Naive thymus-derived CD4-positive, alpha-beta T cell (primary cell): ENCODE results near the gene DNAH9. TPM values are rescaled to one million over a fixed set of nuclear protein-coding genes. Genes with fewer than 3 reads are reported as not detected.

ENCODE experiments used
- ATAC-seq: fragments of 150-1000 bp; cut with Tn5 transposase; 2 replicates; pipeline ENCODE4 v1.10.0; 2021; ENCODE audit warnings: mild to moderate bottlenecking, moderate library complexity
- CTCF ChIA-PET: fragments of 350-600 bp; sonication (Branson Sonifier 250); formaldehyde crosslinking; loops from one replicate; lab custom pipeline; 2021; ENCODE audit warnings: antibody characterized with exemption; lab: Charles Lee
- POLR2A ChIA-PET: fragments of 350-600 bp; sonication (Branson Sonifier 250); formaldehyde crosslinking; loops from one replicate; lab custom pipeline; 2021; ENCODE audit warnings: antibody characterized with exemption, inconsistent platforms; lab: Charles Lee
- DNase-seq, 9 donors: peaks; one replicate each; pipeline versions ENCODE4 v3.0.0 to v3.0.0-alpha.2; 2020 to 2022; ENCODE audit warnings: mixed read lengths in 1 of 9
- H3K27ac ChIP-seq: one replicate; pipeline ENCODE4 v1.7.0; 2013; ENCODE audit warnings: mild to moderate bottlenecking, low read depth, low read length, moderate library complexity
- H3K27me3 ChIP-seq, 2 donors: one replicate each; pipeline ENCODE4 v1.7.0; 2013; ENCODE audit warnings: low read length in 2 of 2, mild to moderate bottlenecking in 2 of 2, moderate library complexity in 2 of 2; ENCODE audit not compliant: control insufficient read depth in 2 of 2, insufficient read depth in 2 of 2
- H3K36me3 ChIP-seq, 3 experiments: 1 replicate in 2 of 3; 2 replicates in 1 of 3; pipeline ENCODE4 v1.7.0; 2013; ENCODE audit warnings: low read length in 3 of 3, mild to moderate bottlenecking in 3 of 3, moderate library complexity in 1 of 3; ENCODE audit not compliant: insufficient read depth in 3 of 3, control insufficient read depth in 2 of 3
- H3K4me1 ChIP-seq, 2 donors: one replicate each; pipeline ENCODE4 v1.7.0; 2013; ENCODE audit warnings: low read length in 2 of 2, mild to moderate bottlenecking in 2 of 2, moderate library complexity in 1 of 2; ENCODE audit not compliant: control insufficient read depth in 2 of 2, insufficient read depth in 2 of 2
- H3K4me3 ChIP-seq: 2 replicates; pipeline ENCODE4 v1.7.0; 2013; ENCODE audit warnings: mild to moderate bottlenecking, low read length
- H3K9me3 ChIP-seq, 3 experiments: 1 replicate in 2 of 3; 2 replicates in 1 of 3; pipeline ENCODE4 v1.7.0; 2013; ENCODE audit warnings: low read length in 3 of 3; ENCODE audit not compliant: control insufficient read depth in 2 of 3
- H3K27ac Mint-ChIP-seq, 9 donors: one replicate each; pipeline ENCODE4 v1.8.0; 2020 to 2022; ENCODE audit warnings: mixed read lengths in 9 of 9, mild to moderate bottlenecking in 8 of 9, moderate library complexity in 5 of 9, inconsistent platforms in 2 of 9
- H3K27me3 Mint-ChIP-seq, 5 donors: one replicate each; pipeline ENCODE4 v1.8.0; 2021 to 2022; ENCODE audit warnings: mixed read lengths in 5 of 5, mild to moderate bottlenecking in 1 of 5
- H3K36me3 Mint-ChIP-seq, 5 donors: one replicate each; pipeline ENCODE4 v1.8.0; 2020 to 2022; ENCODE audit warnings: mixed read lengths in 5 of 5, mild to moderate bottlenecking in 3 of 5, inconsistent platforms in 1 of 5
- H3K4me1 Mint-ChIP-seq, 7 donors: one replicate each; pipeline ENCODE4 v1.8.0; 2020 to 2022; ENCODE audit warnings: mixed read lengths in 7 of 7, mild to moderate bottlenecking in 3 of 7, inconsistent platforms in 1 of 7
- H3K4me3 Mint-ChIP-seq, 10 donors: one replicate each; pipeline ENCODE4 v1.8.0; 2020 to 2022; ENCODE audit warnings: mild to moderate bottlenecking in 10 of 10, mixed read lengths in 10 of 10, moderate library complexity in 6 of 10, inconsistent platforms in 2 of 10
- H3K9me3 Mint-ChIP-seq, 11 donors: one replicate each; pipeline ENCODE4 v1.8.0; 2020 to 2022; ENCODE audit warnings: mixed read lengths in 11 of 11, mild to moderate bottlenecking in 4 of 11, inconsistent platforms in 1 of 11, moderate library complexity in 1 of 11
- intact Hi-C, 2 donors: fragments of 100-400 bp; cut with micrococcal nuclease; formaldehyde crosslinking; loops; one replicate each; pipeline ENCODE4 v1.15.1; 2023
- polyA plus RNA-seq, 2 donors: library from polyadenylated mRNA; unstranded; fragments of 300-500 nt; fragmentation: Illumina TruSeq; gene quantifications; one replicate each; pipeline ENCODE4 v1.2.3, GENCODE V29; 2021
- total RNA-seq, 6 experiments: library from RNA in 5 of 6; stranded (reverse) in 5 of 6; gene quantifications; 1 replicate in 5 of 6; 2 replicates in 1 of 6; pipeline ENCODE4 v1.2.3 and lab custom pipeline; 2021 to 2026

Gene DNAH9
- total and polyA plus RNA-seq, 7 experiments from 2014 or later: not detected

- intact Hi-C loops: no loop called here
- Histone ChIP-seq H3K27me3 (no peaks in the 10 kb centered on the region), H3K4me1 (no peaks in the 10 kb centered on the region), H3K4me3 (no peak overlapping the region), H3K36me3 (no peaks in the 10 kb centered on the region), H3K9me3 (no peaks in the 10 kb centered on the region), H3K27ac (no peak overlapping the region)
- Mint-ChIP-seq H3K36me3 (no peaks in the 10 kb centered on the region), H3K9me3 (peaks cover 0 to 9% (median 2%) of the 10 kb centered on the region in 11 donors), H3K27me3 (peaks cover 0 to 4% (median 0%) of the 10 kb centered on the region in 5 donors), H3K4me1 (no peaks in the 10 kb centered on the region), H3K4me3 (no peak overlapping the region), H3K27ac (no peak overlapping the region)
- POLR2A ChIA-PET: no interaction called here
- ATAC-seq: no peak
- DNase-seq: no peak
- CTCF ChIA-PET: no interaction called here
Measured at GRCh38 chr17:11737313-11737679, 139.0 kb downstream of the DNAH9 start.

- Mint-ChIP-seq H3K4me3 (no peak overlapping the region), H3K27ac (no peak overlapping the region), H3K36me3 (no peaks in the 10 kb centered on the region), H3K27me3 (no peaks in the 10 kb centered on the region), H3K9me3 (peaks cover 0 to 7% (median 2%) of the 10 kb centered on the region in 11 donors), H3K4me1 (no peaks in the 10 kb centered on the region)
- ATAC-seq (no peak), DNase-seq (no peak)
- intact Hi-C loops: no loop called here
- H3K4me3 ChIP-seq: no peak overlapping the region
- no peaks in the 10 kb centered on the region for H3K36me3 ChIP-seq
- no peaks in the 10 kb centered on the region for H3K4me1 ChIP-seq
- CTCF ChIA-PET: no interaction called here
- H3K27me3 ChIP-seq: no peaks in the 10 kb centered on the region
- H3K9me3 ChIP-seq: no peaks in the 10 kb centered on the region
- POLR2A ChIA-PET: no interaction called here
- no peak overlapping the region for H3K27ac ChIP-seq
Measured at GRCh38 chr17:11738151-11738550, 139.9 kb downstream of the DNAH9 start.

GRCh38 chr17:11739351-11739750 is 141.1 kb downstream of the DNAH9 start:
- Histone ChIP-seq H3K36me3 (no peaks in the 10 kb centered on the region), H3K9me3 (no peaks in the 10 kb centered on the region), H3K4me3 (no peak overlapping the region), H3K27ac (no peak overlapping the region), H3K27me3 (no peaks in the 10 kb centered on the region), H3K4me1 (no peaks in the 10 kb centered on the region)
- Mint-ChIP-seq H3K27me3 (no peaks in the 10 kb centered on the region), H3K4me3 (no peak overlapping the region), H3K9me3 (peaks cover 0 to 11% (median 3%) of the 10 kb centered on the region in 11 donors), H3K36me3 (no peaks in the 10 kb centered on the region), H3K27ac (no peak overlapping the region), H3K4me1 (no peaks in the 10 kb centered on the region)
- POLR2A ChIA-PET: no interaction called here
- DNase-seq (no peak), ATAC-seq (no peak)
- CTCF ChIA-PET: no interaction called here
- intact Hi-C loops: no loop called here

- Mint-ChIP-seq H3K4me1 (no peaks in the 10 kb centered on the region), H3K27me3 (peaks cover 0 to 4% (median 0%) of the 10 kb centered on the region in 5 donors), H3K36me3 (no peaks in the 10 kb centered on the region), H3K27ac (no peak overlapping the region), H3K9me3 (peaks cover 0 to 11% (median 4%) of the 10 kb centered on the region in 11 donors), H3K4me3 (no peak overlapping the region)
- ATAC-seq (no peak), DNase-seq (no peak)
- Histone ChIP-seq H3K4me1 (no peaks in the 10 kb centered on the region), H3K27me3 (no peaks in the 10 kb centered on the region), H3K9me3 (no peaks in the 10 kb centered on the region), H3K4me3 (no peak overlapping the region), H3K27ac (no peak overlapping the region), H3K36me3 (no peaks in the 10 kb centered on the region)
- ChIA-PET POLR2A (no interaction called here), CTCF (no interaction called here)
- intact Hi-C loops: no loop called here
Measured at GRCh38 chr17:11739848-11740247, 141.6 kb downstream of the DNAH9 start.

GRCh38 chr17:11742886-11743285 is 144.6 kb downstream of the DNAH9 start:
- CTCF ChIA-PET: no interaction called here
- Mint-ChIP-seq H3K27ac (no peak overlapping the region), H3K4me1 (no peaks in the 10 kb centered on the region), H3K4me3 (no peak overlapping the region), H3K36me3 (peaks cover 0 to 6% (median 0%) of the 10 kb centered on the region in 5 donors), H3K27me3 (peaks cover 0 to 5% (median 0%) of the 10 kb centered on the region in 5 donors), H3K9me3 (peaks cover 7 to 27% (median 13%) of the 10 kb centered on the region in 11 donors)
- H3K4me3 ChIP-seq: no peak overlapping the region
- no peaks in the 10 kb centered on the region for H3K4me1 ChIP-seq
- no peaks in the 10 kb centered on the region for H3K36me3 ChIP-seq
- ATAC-seq (no peak), DNase-seq (no peak)
- intact Hi-C loops: no loop called here
- no peaks in the 10 kb centered on the region for H3K27me3 ChIP-seq
- no peaks in the 10 kb centered on the region for H3K9me3 ChIP-seq
- POLR2A ChIA-PET: no interaction called here
- no peak overlapping the region for H3K27ac ChIP-seq

GRCh38 chr17:11744696-11745095 is 146.4 kb downstream of the DNAH9 start:
- CTCF ChIA-PET: no interaction called here
- ATAC-seq (no peak), DNase-seq (no peak)
- Mint-ChIP-seq H3K36me3 (peaks cover 0 to 6% (median 0%) of the 10 kb centered on the region in 5 donors), H3K4me1 (no peaks in the 10 kb centered on the region), H3K27me3 (peaks cover 0 to 5% (median 0%) of the 10 kb centered on the region in 5 donors), H3K9me3 (peaks cover 9 to 27% (median 13%) of the 10 kb centered on the region in 11 donors), H3K27ac (no peak overlapping the region), H3K4me3 (no peak overlapping the region)
- Histone ChIP-seq H3K4me1 (no peaks in the 10 kb centered on the region), H3K27me3 (no peaks in the 10 kb centered on the region), H3K36me3 (no peaks in the 10 kb centered on the region), H3K9me3 (no peaks in the 10 kb centered on the region), H3K4me3 (no peak overlapping the region), H3K27ac (no peak overlapping the region)
- intact Hi-C loops: no loop called here
- POLR2A ChIA-PET: no interaction called here

GRCh38 chr17:11747441-11747840 is 149.2 kb downstream of the DNAH9 start:
- H3K9me3 Mint-ChIP-seq: peaks cover 9 to 32% (median 13%) of the 10 kb centered on the region in 11 donors
- intact Hi-C loops: no loop called here
- no peaks in the 10 kb centered on the region for H3K9me3 ChIP-seq
- H3K27me3 ChIP-seq: no peaks in the 10 kb centered on the region
- ChIA-PET CTCF (no interaction called here), POLR2A (no interaction called here)
- H3K27me3 Mint-ChIP-seq: peaks cover 0 to 5% (median 0%) of the 10 kb centered on the region in 5 donors
- no peak overlapping the region for H3K4me3 ChIP-seq
- no peaks in the 10 kb centered on the region for H3K4me1 Mint-ChIP-seq
- no peak overlapping the region for H3K4me3 Mint-ChIP-seq
- H3K27ac ChIP-seq: no peak overlapping the region
- ATAC-seq: no peak
- no peak overlapping the region for H3K27ac Mint-ChIP-seq
- no peaks in the 10 kb centered on the region for H3K4me1 ChIP-seq
- H3K36me3 Mint-ChIP-seq: peaks cover 0 to 6% (median 0%) of the 10 kb centered on the region in 5 donors
- no peak for DNase-seq
- H3K36me3 ChIP-seq: no peaks in the 10 kb centered on the region
